ENCODE results near the gene KLK11. TPM values are rescaled to one million over a fixed set of nuclear protein-coding genes. Genes with fewer than 3 reads are reported as not detected.
"Not testable (repeated sequence)": the region's sequence is repeated elsewhere in the genome, so short reads cannot be mapped to it uniquely, and the experiment has no call there.

The KLK11 gene
- polyA plus RNA-seq, 5 donors = 2.1 to 5.0 (median 3.6) TPM

DNA sequence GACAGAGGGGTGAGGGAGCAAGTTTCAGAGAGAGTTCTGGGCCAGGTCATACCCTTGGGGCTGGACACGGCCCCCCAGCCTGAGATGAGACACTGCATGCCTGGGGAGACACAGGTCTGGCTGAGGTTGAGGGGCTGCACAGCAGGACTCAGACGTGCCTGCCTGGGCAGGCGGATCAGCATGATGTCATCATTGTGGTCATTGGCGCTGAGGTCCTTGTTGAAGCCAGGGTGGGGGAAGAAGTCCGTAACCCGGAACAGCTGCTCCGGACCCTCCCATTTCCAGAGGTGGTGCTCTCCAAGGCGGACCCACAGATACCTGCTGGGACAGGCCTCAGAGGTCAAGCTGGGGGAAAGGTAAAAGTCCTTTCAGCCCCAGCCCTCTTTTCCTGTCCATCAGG is 20.0 kb downstream of the KLK11 start:
- DNase-seq = no peak

GRCh38 chr19:51005248-51005647 is 21.2 kb downstream of the KLK11 start:
- no peak for DNase-seq

DNA sequence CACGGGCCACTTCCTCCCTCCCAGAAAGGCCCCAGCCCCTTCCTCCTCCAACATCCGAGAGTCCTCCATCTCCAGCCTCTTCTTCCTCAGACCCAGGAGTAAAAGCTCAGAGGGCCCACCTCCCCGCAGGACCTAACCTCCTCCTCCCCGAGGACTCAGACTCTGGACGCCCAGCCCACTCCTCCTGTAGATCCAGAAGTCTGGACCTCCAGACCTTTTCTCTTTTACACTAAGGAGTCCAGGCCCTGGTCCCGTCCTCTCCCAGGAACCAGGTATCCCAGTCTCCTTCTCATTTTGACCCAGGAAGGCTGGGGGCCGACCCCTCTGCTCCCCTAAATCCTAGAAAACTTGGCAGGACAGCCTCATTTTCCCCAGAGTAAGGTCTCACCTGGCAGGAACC is 23.1 kb downstream of the KLK11 start:
- no peak for DNase-seq

GRCh38 chr19:51002542-51003311 is 23.7 kb downstream of the KLK11 start:
- no peak for DNase-seq

GRCh38 chr19:51002089-51002532 is 24.3 kb downstream of the KLK11 start:
- no peak for DNase-seq

- no peak for DNase-seq
Measured at GRCh38 chr19:51001515-51001914, 24.9 kb downstream of the KLK11 start, which contains the start of gene KLK8. Gene KLK8 (minus strand): TSS chr19:51001604. CDS start chr19:51001167, 437 bp downstream.

DNA sequence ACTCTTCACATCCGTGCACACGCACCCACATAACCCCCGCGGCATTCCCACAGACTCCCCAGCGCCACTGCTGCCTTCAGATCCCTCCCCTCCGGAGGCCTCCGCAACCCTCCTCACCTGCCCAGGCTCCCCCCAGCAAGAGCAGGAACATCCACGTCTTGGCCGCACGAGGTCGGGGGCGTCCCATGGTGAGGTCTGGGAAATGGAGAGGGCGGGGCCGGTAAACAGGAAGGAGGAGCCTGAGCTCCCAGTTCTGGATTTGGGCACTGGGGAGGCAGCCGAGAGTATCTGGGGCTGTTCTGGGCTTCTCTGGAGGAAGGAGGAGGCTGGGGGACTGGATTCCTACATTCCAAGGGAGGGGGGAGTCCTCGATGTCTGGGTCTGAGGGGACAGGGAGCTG is 25.4 kb downstream of the KLK11 start:
- no peak for DNase-seq

DNA sequence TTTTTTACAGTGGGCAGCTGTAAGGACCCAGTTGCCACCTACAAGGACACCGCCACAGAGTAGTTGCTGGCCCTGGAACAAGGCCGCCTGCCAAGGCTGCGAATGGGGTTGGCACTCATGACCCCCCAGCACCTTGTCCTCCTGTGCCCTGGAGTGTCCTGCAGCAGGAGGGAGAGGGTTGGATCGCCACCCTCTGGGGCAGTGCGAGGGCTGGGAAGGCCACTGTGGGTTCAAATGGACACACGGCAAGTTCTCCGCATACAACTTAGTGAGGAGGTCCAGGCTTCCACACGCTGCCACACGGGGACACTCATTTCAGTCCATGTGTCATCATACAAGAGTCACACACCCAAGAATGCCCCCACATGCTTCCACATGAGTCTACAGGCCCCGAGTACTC is 26.0 kb downstream of the KLK11 start:
- DNase-seq = no peak

DNA sequence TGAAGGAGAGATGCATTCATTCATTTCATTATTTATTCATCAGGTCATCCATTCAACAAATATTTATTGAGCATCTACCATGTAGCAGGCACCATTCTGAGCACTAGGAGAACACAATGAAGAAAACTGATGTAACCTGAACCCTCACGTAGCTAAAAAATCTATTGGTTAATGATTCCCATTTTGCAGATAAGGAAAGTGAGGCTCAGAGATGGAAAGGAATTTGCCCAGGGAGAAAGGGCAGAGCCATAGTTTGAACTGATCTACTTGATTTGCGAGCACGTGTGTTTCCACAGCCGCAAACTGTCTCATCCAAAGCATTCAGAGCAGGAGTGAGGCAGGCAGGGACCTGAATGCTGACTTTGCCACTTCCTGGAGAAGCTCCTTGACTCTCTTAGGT is 27.7 kb downstream of the KLK11 start:
- DNase-seq = no peak

DNA sequence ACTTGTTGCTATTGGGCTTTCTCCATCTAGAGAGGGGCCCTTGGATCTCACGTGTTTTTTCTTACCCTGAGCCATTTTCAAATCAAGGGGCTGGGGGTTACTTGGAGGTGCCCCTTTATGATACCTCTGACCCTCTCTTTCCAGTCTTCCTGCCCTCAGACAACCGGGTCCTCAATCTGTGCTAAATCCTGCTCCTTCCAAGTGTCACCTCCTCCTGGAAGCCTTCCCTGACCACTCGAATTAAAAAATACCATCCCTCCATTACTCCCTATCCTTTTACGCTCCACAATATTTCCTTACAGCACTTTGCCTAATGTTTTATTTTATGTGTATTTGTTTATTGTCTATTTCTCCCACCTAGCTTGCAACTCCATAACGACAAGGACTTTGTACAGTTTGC is 28.4 kb downstream of the KLK11 start:
- DNase-seq = no peak

- DNase-seq = no peak
Measured at GRCh38 chr19:50994129-50994528, 32.3 kb downstream of the KLK11 start.

DNA sequence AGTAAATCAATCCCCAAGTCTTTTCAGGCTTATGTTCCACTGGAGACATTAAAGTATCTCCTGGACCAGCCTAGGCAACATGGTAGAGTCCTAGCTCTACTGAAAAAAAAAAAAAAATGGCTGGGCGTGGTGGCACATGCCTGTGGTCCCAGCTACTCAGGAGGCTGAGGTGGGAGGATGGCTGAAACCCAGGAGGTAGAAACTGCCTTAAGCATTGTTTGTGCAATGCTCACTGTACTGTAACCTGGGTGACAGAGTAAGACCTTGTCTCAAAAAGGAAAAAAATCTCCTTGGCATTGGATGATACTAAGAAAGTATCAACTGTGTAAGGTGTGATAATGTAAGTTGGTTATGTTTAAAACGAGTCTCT is 33.8 kb downstream of the KLK11 start:
- no peak for DNase-seq

- not testable (repeated sequence) for DNase-seq
Measured at GRCh38 chr19:50984416-50984815, 42.0 kb downstream of the KLK11 start.

DNA sequence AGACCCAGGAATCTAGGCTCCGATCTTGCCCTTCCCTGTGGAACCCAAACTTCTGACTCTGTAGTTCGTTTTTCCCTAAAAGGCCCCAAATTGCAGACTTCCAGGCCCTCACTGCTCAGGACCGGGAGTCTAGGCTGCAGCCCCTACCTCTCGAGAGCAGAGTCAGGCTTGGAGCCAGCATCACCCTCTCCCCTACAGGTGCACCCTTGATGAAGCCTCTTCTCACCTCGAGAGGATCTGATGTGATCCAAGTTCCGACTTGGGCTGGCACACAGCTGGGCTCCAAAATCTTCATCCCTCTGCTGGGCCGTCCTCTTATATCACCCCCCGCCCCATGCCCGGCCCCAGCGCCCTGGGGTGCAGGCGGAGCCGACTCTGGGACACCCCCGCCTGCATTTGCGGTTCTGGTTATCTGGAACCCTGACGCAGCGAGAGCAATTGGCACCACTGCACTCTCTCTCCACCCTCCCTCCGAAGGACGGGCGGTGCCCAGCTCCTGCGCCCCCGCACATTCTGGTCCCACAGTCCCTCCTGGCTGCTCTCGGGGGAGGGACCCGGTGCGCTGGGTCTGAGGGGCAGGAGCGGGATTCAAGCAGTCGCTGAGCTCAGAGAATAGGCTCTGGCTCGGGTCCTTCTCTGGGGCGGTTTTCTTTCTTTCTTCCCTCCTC is 42.7 kb downstream of the KLK11 start, which contains the start of gene KLK7:
KLK7 (minus strand) TSS at position 293 of the 668 bp plus-strand sequence. CDS start 1,518 bp downstream, outside the sequence.
- no peak for DNase-seq

- DNase-seq = no peak
Measured at GRCh38 chr19:50982186-50982585, 44.2 kb downstream of the KLK11 start.

GRCh38 chr19:50981587-50982146 is 44.7 kb downstream of the KLK11 start:
- DNase-seq = no peak

- DNase-seq = no peak
Measured at GRCh38 chr19:50980208-50980607, 46.2 kb downstream of the KLK11 start.

- no peak for DNase-seq
Measured at GRCh38 chr19:50979758-50980157, 46.7 kb downstream of the KLK11 start.

- no peak for DNase-seq
Measured at GRCh38 chr19:50978772-50979390, 47.5 kb downstream of the KLK11 start.

DNA sequence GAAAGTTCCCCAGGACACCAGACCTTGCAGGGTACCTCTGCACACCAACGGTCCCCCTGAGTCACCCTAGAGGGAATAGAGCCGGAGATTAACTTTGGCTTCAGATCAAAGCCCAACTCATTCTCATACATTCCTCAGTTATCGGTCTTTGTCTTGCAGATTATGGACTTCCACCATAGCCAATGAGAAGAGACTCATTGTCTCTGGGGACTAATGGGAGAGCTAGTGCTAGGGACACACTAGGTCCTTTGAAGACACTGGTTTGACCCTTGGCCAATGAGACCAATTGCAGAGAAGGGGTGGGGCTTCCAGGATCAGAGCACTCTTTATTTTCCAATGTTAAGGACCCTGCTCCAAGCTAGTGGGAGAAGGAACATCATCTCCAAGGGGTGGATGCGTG is 48.8 kb downstream of the KLK11 start:
- no peak for DNase-seq

- peak; percentile 12 for DNase-seq
Measured at GRCh38 chr19:50975766-50976165, 50.6 kb downstream of the KLK11 start.
